Neural crest cell (in vitro differentiated cells): ENCODE data around the gene C11orf21. TPM values are rescaled to one million over a fixed set of nuclear protein-coding genes. Genes with fewer than 3 reads are reported as not detected.
A peak's percentile ranks its signal among the peaks of the same experiment; 100 is the strongest.
"Not testable (repeated sequence)": the region's sequence is repeated elsewhere in the genome, so short reads cannot be mapped to it uniquely, and the experiment has no call there.

Experiments used
- DNase-seq: peaks from one replicate; pipeline ENCODE4 v3.0.0; 2021; ENCODE audit warnings: low read depth, mixed read lengths, low spot score
- H3K27ac Mint-ChIP-seq: one replicate; pipeline ENCODE4 v1.8.0; 2021; ENCODE audit warnings: mild to moderate bottlenecking, mixed read lengths; ENCODE audit not compliant: unreplicated experiment
- H3K27me3 Mint-ChIP-seq: 2 replicates; pipeline ENCODE4 v1.8.0; 2021; ENCODE audit warnings: low read depth, mild to moderate bottlenecking, mixed read lengths
- H3K36me3 Mint-ChIP-seq: 2 replicates; pipeline ENCODE4 v1.8.0; 2021; ENCODE audit warnings: low read depth, mild to moderate bottlenecking, mixed read lengths
- H3K4me1 Mint-ChIP-seq: 2 replicates; pipeline ENCODE4 v1.8.0; 2021; ENCODE audit warnings: mixed read lengths
- H3K4me3 Mint-ChIP-seq: one replicate; pipeline ENCODE4 v1.8.0; 2021; ENCODE audit warnings: mild to moderate bottlenecking, mixed read lengths
- H3K9me3 Mint-ChIP-seq: 2 replicates; pipeline ENCODE4 v1.8.0; 2021; ENCODE audit warnings: mixed read lengths
- total RNA-seq: library from RNA; stranded (reverse); gene quantifications from 2 replicates; pipeline ENCODE4 v1.2.1, GENCODE V29; 2021
- TF ChIP-seq, protein P1 (sequence below): fragments of 200-600 bp; sonication (generic); conservative IDR thresholded peaks from 2 replicates; pipeline ENCODE4 v1.5.0; 2021; ENCODE audit warnings: antibody characterized with exemption, mild to moderate bottlenecking

Gene C11orf21
- total RNA-seq, 1 donor from 2014 or later: not detected

GRCh38 chr11:2289859-2290258 is 11.9 kb downstream of the C11orf21 start:
- DNase-seq: no peak
- Mint-ChIP-seq H3K27ac (peak overlapping the region; percentile 58), H3K4me3 (no peak overlapping the region), H3K9me3 (no peaks in the 10 kb centered on the region), H3K4me1 (peaks cover 13% of the 10 kb centered on the region), H3K36me3 (no peaks in the 10 kb centered on the region), H3K27me3 (peaks cover 24% of the 10 kb centered on the region)
- TF ChIP-seq, protein P1, sequence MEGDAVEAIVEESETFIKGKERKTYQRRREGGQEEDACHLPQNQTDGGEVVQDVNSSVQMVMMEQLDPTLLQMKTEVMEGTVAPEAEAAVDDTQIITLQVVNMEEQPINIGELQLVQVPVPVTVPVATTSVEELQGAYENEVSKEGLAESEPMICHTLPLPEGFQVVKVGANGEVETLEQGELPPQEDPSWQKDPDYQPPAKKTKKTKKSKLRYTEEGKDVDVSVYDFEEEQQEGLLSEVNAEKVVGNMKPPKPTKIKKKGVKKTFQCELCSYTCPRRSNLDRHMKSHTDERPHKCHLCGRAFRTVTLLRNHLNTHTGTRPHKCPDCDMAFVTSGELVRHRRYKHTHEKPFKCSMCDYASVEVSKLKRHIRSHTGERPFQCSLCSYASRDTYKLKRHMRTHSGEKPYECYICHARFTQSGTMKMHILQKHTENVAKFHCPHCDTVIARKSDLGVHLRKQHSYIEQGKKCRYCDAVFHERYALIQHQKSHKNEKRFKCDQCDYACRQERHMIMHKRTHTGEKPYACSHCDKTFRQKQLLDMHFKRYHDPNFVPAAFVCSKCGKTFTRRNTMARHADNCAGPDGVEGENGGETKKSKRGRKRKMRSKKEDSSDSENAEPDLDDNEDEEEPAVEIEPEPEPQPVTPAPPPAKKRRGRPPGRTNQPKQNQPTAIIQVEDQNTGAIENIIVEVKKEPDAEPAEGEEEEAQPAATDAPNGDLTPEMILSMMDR: no peak

DNA sequence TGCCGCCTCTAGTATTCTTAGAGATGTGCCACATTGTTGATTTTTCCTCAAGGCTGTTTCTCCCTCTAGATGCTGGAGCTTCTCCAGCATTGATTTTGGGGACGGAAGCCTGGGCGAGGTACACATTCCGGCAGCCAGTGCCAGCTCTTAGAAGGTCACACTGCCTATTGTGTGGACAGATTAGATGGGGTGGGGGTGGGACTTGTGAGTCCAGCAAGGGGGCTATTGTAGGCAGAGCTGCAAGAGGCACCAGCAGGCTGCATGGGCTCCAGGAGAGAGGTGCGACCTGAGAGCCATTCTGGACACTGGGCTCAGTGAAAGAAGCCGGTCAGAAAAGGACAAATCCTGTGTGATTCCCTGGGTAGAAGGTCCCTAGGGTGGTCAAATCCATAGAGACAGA is 12.4 kb downstream of the C11orf21 start:
- Mint-ChIP-seq H3K9me3 (no peaks in the 10 kb centered on the region), H3K27ac (no peak overlapping the region), H3K4me3 (no peak overlapping the region), H3K36me3 (no peaks in the 10 kb centered on the region), H3K27me3 (peaks cover 24% of the 10 kb centered on the region), H3K4me1 (peaks cover 13% of the 10 kb centered on the region)
- TF ChIP-seq, protein P1: no peak
- no peak for DNase-seq

- no peak for DNase-seq
- Mint-ChIP-seq H3K4me1 (peaks cover 13% of the 10 kb centered on the region), H3K36me3 (no peaks in the 10 kb centered on the region), H3K27ac (no peak overlapping the region), H3K27me3 (peaks cover 21% of the 10 kb centered on the region), H3K9me3 (peaks cover 2% of the 10 kb centered on the region), H3K4me3 (no peak overlapping the region)
- TF ChIP-seq, protein P1: no peak
Observed at GRCh38 chr11:2287091-2287490, 14.6 kb downstream of the C11orf21 start.

DNA sequence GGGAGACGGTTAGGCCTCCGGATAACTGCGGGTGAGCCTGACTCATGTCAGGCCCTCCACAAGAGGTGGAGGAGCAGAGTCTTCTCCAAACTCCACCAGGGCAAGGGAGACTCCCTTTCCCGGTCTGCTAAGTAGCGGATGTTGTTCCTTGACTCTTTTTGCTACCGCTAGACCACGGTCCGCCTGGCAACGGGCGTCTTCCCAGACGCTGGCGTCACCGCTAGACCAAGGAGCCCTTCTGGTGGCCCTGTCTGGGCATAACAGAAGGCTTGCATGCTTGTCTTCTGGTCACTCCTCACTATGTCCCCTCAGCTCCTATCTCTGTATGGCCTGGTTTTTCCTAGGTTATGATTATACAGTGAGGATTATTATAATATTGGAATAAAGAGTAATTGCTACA is 15.4 kb downstream of the C11orf21 start:
- H3K27ac Mint-ChIP-seq, H3K4me3 Mint-ChIP-seq, H3K9me3 Mint-ChIP-seq, H3K36me3 Mint-ChIP-seq, DNase-seq: not testable (repeated sequence)
- Mint-ChIP-seq H3K4me1 (peaks cover 13% of the 10 kb centered on the region), H3K27me3 (peaks cover 24% of the 10 kb centered on the region)

DNA sequence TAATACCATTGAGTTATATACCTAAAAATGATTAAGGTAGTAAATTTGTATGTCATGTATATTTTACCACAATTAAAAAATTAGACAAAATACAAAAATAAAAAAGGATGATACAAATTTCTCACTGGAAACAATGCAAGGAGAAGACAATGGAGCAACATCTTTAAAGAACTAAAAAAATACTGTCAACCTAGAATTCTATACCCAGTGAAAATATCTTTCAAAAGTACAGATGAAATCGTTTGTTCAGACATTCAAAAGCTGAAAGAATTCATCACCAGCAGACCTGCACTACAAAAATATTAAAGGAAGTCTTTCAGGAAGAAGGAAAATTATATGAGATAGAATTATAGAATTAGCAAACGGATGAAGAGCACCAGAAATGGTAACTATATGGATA is 21.5 kb downstream of the C11orf21 start:
- no peak overlapping the region for H3K27ac Mint-ChIP-seq
- TF ChIP-seq, protein P1: no peak
- no peak overlapping the region for H3K4me3 Mint-ChIP-seq
- H3K36me3 Mint-ChIP-seq: peaks cover 4% of the 10 kb centered on the region
- no peak for DNase-seq
- peaks cover 10% of the 10 kb centered on the region for H3K27me3 Mint-ChIP-seq
- no peaks in the 10 kb centered on the region for H3K4me1 Mint-ChIP-seq
- H3K9me3 Mint-ChIP-seq: peaks cover 10% of the 10 kb centered on the region

- no peak overlapping the region for H3K27ac Mint-ChIP-seq
- TF ChIP-seq, protein P1: no peak
- peaks cover 27% of the 10 kb centered on the region for H3K27me3 Mint-ChIP-seq
- no peak for DNase-seq
- no peaks in the 10 kb centered on the region for H3K4me1 Mint-ChIP-seq
- H3K9me3 Mint-ChIP-seq: peaks cover 10% of the 10 kb centered on the region
- peaks cover 4% of the 10 kb centered on the region for H3K36me3 Mint-ChIP-seq
- no peak overlapping the region for H3K4me3 Mint-ChIP-seq
Observed at GRCh38 chr11:2277933-2278523, 23.7 kb downstream of the C11orf21 start.
